HCT116 (cell line): ENCODE data around the gene GATC. TPM values are rescaled to one million over a fixed set of nuclear protein-coding genes. Genes with fewer than 3 reads are reported as not detected.

Experiments
- ATAC-seq: fragments of 200-7000 bp; cut with Tn5 transposase; 2 replicates; pipeline ENCODE4 v1.9.1; 2020; ENCODE audit warnings: mild to moderate bottlenecking, moderate library complexity
- Bru-seq: library from RNA; stranded (reverse); fragments of 400-500 nt; gene quantifications from one replicate; lab custom pipeline; 2021; lab: Mats Ljungman, UMichigan
- BruChase-seq, 2 experiments: library from RNA; stranded (reverse); fragments of 400-500 nt; gene quantifications; one replicate each; lab custom pipeline; 2021; lab: Mats Ljungman, UMichigan
- BruUV-seq: library from RNA; stranded (reverse); fragments of 400-500 nt; replicated peaks from 2 replicates; lab custom pipeline; 2021; lab: Mats Ljungman, UMichigan
- CTCF ChIA-PET: fragments of 300-600 bp; sonication (Branson Sonifier 250); formaldehyde crosslinking; loops from one replicate; lab custom pipeline; 2021; ENCODE audit warnings: antibody characterized with exemption; lab: Charles Lee
- POLR2A ChIA-PET: fragments of 300-600, 350-600 bp; sonication (Branson Sonifier 250); formaldehyde crosslinking; loops from one replicate; lab custom pipeline; 2021; ENCODE audit warnings: antibody characterized with exemption; lab: Charles Lee
- RAD21 ChIA-PET, 2 experiments: fragments of 300-600 bp; sonication (Branson Sonifier 250); formaldehyde crosslinking; loops; one replicate each; lab custom pipeline; 2023; ENCODE audit warnings: low total read pairs in 2 of 2; ENCODE audit not compliant: uncharacterized antibody in 2 of 2, unreplicated experiment in 2 of 2, low non-redundant PET in 1 of 2; lab: Charles Lee
- DNase-seq: peaks from one replicate; pipeline ENCODE4 v3.0.0-alpha.2; 2010; ENCODE audit warnings: low read depth, low spot score
- H2AFZ ChIP-seq: fragments of 200-600 bp; shearing (Covaris generic), sonication (generic); 2 replicates; pipeline ENCODE4 v1.6.1; 2017; ENCODE audit warnings: low read depth, mixed run types, mixed read lengths, antibody characterized with exemption, low read length; ENCODE audit not compliant: poor library complexity, severe bottlenecking
- H3K27ac ChIP-seq: 2 replicates; pipeline ENCODE4 v1.5.1; 2012; ENCODE audit warnings: low read depth, low read length
- H3K27me3 ChIP-seq: fragments of 200-600 bp; sonication (generic); 2 replicates; pipeline ENCODE4 v1.6.1; 2016; ENCODE audit warnings: mixed run types, low read length, mixed read lengths; ENCODE audit not compliant: insufficient read depth
- H3K36me3 ChIP-seq, 2 experiments: fragments of 200-500 bp in 1 of 2; fragments of 200-600 bp in 1 of 2; sonication (Bioruptor generic) in 1 of 2; sonication (generic) in 1 of 2; 2 replicates each; pipeline versions ENCODE4 v1.5.1 to v1.6.1; 2014 to 2016; ENCODE audit warnings: low read length in 2 of 2, inconsistent platforms in 1 of 2, mixed read lengths in 1 of 2, mixed run types in 1 of 2; ENCODE audit not compliant: insufficient read depth in 2 of 2, control insufficient read depth in 1 of 2
- H3K4me1 ChIP-seq, 2 experiments: fragments of 200-600 bp in 1 of 2; sonication (generic) in 1 of 2; 2 replicates each; pipeline versions ENCODE4 v1.5.1 to v1.6.1; 2012 to 2017; ENCODE audit warnings: low read length in 2 of 2, inconsistent platforms in 1 of 2, mild to moderate bottlenecking in 1 of 2, mixed read lengths in 1 of 2, mixed run types in 1 of 2, moderate library complexity in 1 of 2; ENCODE audit not compliant: insufficient read depth in 2 of 2, control insufficient read depth in 1 of 2
- H3K4me2 ChIP-seq: fragments of 200-600 bp; sonication (generic); 2 replicates; pipeline ENCODE4 v1.6.1; 2017; ENCODE audit warnings: mixed run types, low read length, mixed read lengths
- H3K4me3 ChIP-seq, 2 experiments: fragments of 200-600 bp in 1 of 2; sonication (generic) in 1 of 2; replicated peaks in 1 of 2; 2 replicates each; pipeline ENCODE4 v1.5.1; 2011 to 2016; ENCODE audit warnings: low read length in 2 of 2, control low read depth in 1 of 2, low read depth in 1 of 2, mild to moderate bottlenecking in 1 of 2, mixed read lengths in 1 of 2, mixed run types in 1 of 2
- H3K79me2 ChIP-seq: fragments of 200-600 bp; sonication (generic); 2 replicates; pipeline ENCODE4 v1.6.1; 2017; ENCODE audit warnings: mild to moderate bottlenecking, mixed run types, low read length, moderate library complexity, mixed read lengths; ENCODE audit not compliant: insufficient read depth
- H3K9ac ChIP-seq: fragments of 200-600 bp; sonication (generic); 2 replicates; pipeline ENCODE4 v1.6.1; 2016; ENCODE audit warnings: low read length, mixed read lengths
- H3K9me2 ChIP-seq: fragments of 200-600 bp; sonication (generic), shearing (Covaris generic); 2 replicates; pipeline ENCODE4 v1.6.1; 2017; ENCODE audit warnings: mixed run types, mild to moderate bottlenecking, moderate library complexity; ENCODE audit not compliant: insufficient read depth
- H3K9me3 ChIP-seq, 2 experiments: fragments of 200-500 bp in 1 of 2; fragments of 200-600 bp in 1 of 2; sonication (Bioruptor generic) in 1 of 2; sonication (generic) in 1 of 2; 2 replicates each; pipeline ENCODE4 v1.6.1; 2014 to 2017; ENCODE audit warnings: low read length in 2 of 2, mixed read lengths in 2 of 2, inconsistent platforms in 1 of 2, low read depth in 1 of 2, mild to moderate bottlenecking in 1 of 2, mixed run types in 1 of 2, moderate library complexity in 1 of 2; ENCODE audit not compliant: control insufficient read depth in 1 of 2, insufficient read depth in 1 of 2
- H4K20me1 ChIP-seq: fragments of 200-600 bp; sonication (generic), shearing (Covaris generic); 2 replicates; pipeline ENCODE4 v1.6.1; 2017; ENCODE audit warnings: mixed run types, mild to moderate bottlenecking, moderate library complexity; ENCODE audit not compliant: insufficient read depth
- CEBPB ChIP-seq: IDR thresholded peaks from 2 replicates; pipeline ENCODE4 v1.6.1; 2012; ENCODE audit warnings: low read depth
- EGR1 ChIP-seq: IDR thresholded peaks from 2 replicates; pipeline ENCODE4 v1.6.1; 2012; ENCODE audit warnings: low read depth
- EZH2 ChIP-seq: fragments of 200-600 bp; sonication (generic); IDR thresholded peaks from 2 replicates; pipeline ENCODE4 v1.6.1; 2017; ENCODE audit warnings: antibody characterized with exemption, mixed run types
- EZH2phosphoT487 ChIP-seq: fragments of 200-600 bp; IDR thresholded peaks from 2 replicates; pipeline ENCODE4 v1.6.1; 2018; ENCODE audit warnings: antibody characterized with exemption, borderline replicate concordance
- POLR2A ChIP-seq: IDR thresholded peaks from 2 replicates; pipeline ENCODE4 v1.7.0; 2011; ENCODE audit warnings: borderline replicate concordance; ENCODE audit not compliant: insufficient read depth, insufficient read length; ENCODE audit errors: extremely low read depth
- POLR2AphosphoS5 ChIP-seq: IDR thresholded peaks from 2 replicates; pipeline ENCODE4 v1.6.1; 2011; ENCODE audit warnings: mild to moderate bottlenecking, low read depth, low read length, moderate library complexity
- RAD21 ChIP-seq: IDR thresholded peaks from 2 replicates; pipeline ENCODE4 v1.6.1; 2012; ENCODE audit warnings: low read depth, mild to moderate bottlenecking
- REST ChIP-seq: IDR thresholded peaks from 2 replicates; pipeline ENCODE4 v1.6.1; 2012; ENCODE audit warnings: low read depth
- SP1 ChIP-seq: IDR thresholded peaks from 2 replicates; pipeline ENCODE4 v1.6.1; 2012; ENCODE audit warnings: low read depth
- SRF ChIP-seq: IDR thresholded peaks from 2 replicates; pipeline ENCODE4 v1.6.1; 2012; ENCODE audit warnings: low read depth
- TCF7L2 ChIP-seq: IDR thresholded peaks from 2 replicates; pipeline ENCODE4 v1.7.0; 2011; ENCODE audit warnings: borderline replicate concordance, inconsistent platforms; ENCODE audit not compliant: insufficient read depth, insufficient read length; ENCODE audit errors: extremely low read depth
- YY1 ChIP-seq: IDR thresholded peaks from 2 replicates; pipeline ENCODE4 v1.6.1; 2011; ENCODE audit warnings: low read length, low read depth, moderate library complexity, mild to moderate bottlenecking; ENCODE audit not compliant: insufficient replicate concordance; ENCODE audit errors: extremely low read depth
- intact Hi-C: fragments of 100-400 bp; cut with micrococcal nuclease; formaldehyde crosslinking; loops from 2 replicates; pipeline ENCODE4 v1.10.0; 2022
- long read RNA-seq: library from polyadenylated mRNA; unstranded; transcript quantifications from one replicate; pipeline ENCODE4 v2.0.0, GENCODE V29; 2021; ENCODE audit not compliant: unreplicated experiment
- polyA plus RNA-seq: library from polyadenylated mRNA; unstranded; fragments of >200 nt; gene quantifications from 2 replicates; pipeline ENCODE4 v1.2.1, GENCODE V29; 2012; ENCODE audit warnings: missing spikeins
- total RNA-seq: library from RNA; stranded (reverse); gene quantifications from one replicate; pipeline ENCODE4 v1.2.1, GENCODE V29; 2021; ENCODE audit not compliant: unreplicated experiment
- TF ChIP-seq, protein P1 (sequence below), 3 experiments: fragments of 200-600 bp in 1 of 3; sonication (generic) in 1 of 3; IDR thresholded peaks in 2 of 3; conservative IDR thresholded peaks in 1 of 3; 2 replicates each; pipeline ENCODE4 v1.5.1; 2012 to 2017; ENCODE audit warnings: low read depth in 2 of 3, low read length in 2 of 3, antibody characterized with exemption in 1 of 3, borderline replicate concordance in 1 of 3, control low read depth in 1 of 3, mild to moderate bottlenecking in 1 of 3, mixed read lengths in 1 of 3, mixed run types in 1 of 3, moderate library complexity in 1 of 3; ENCODE audit not compliant: insufficient read depth in 1 of 3
- TF ChIP-seq, protein P2 (sequence below): IDR thresholded peaks from 2 replicates; pipeline ENCODE4 v1.6.1; 2011; ENCODE audit warnings: mild to moderate bottlenecking, low read length, moderate library complexity; ENCODE audit not compliant: insufficient replicate concordance; ENCODE audit errors: extremely low read depth
- TF ChIP-seq, protein P3 (sequence below): IDR thresholded peaks from 2 replicates; pipeline ENCODE4 v1.6.1; 2012

GATC gene
- total RNA-seq (48.7 TPM), Bru-seq, nascent RNA (percentile 87 among the genes with signal in this experiment), BruChase-seq, experiment 1, labeled RNA remaining after a 6-hour chase (percentile 98 among the genes with signal in this experiment), BruChase-seq, experiment 2, labeled RNA remaining after a 2-hour chase (percentile 96 among the genes with signal in this experiment)
- polyA plus RNA-seq: 10.8 and 11.3 TPM in 2 replicates
- long read RNA-seq, full-length matches to known transcripts: 7 of 22 reads
- long read RNA-seq, partial matches to known transcripts: 1 of 22 reads
- long read RNA-seq, other reads (novel, unspliced or antisense): 14 of 22 reads

DNA sequence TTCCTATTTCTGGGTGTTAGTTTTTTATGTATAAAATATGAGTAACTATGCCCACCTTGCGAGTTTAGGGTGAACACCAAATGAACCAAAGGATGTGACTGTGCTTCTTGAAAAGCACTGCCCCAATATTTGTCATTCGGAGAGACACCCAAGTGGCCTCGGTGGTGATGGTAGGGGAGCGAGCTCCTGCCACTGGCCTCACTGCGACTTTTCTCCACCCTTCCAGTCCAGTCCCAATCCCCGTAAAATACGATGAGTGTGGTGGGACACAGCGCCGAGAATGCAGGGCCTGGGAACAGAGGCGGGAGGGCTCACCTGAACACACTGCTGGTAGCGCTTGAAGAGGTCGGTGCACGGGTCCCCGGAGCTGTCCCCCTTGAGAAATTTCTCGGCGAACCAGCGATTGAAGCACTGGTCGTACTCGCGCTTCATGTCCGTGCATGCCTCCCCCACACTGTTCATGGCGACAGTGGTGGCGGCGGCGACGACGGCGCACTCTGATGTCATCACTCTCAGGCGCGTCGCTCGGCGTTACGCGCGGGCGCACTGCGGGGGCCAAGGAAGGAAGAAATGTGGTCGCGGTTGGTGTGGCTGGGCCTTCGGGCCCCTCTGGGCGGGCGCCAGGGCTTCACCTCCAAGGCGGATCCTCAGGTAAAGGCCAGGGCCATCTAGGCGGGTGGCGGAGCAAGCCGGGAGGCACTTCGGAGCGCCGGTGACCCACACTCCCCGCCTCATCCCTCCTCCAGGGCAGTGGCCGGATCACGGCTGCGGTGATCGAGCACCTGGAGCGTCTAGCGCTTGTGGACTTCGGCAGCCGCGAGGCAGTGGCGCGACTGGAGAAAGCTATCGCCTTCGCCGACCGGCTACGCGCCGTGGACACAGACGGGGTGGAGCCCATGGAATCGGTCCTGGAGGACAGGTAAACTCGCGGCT is at the start of gene GATC, which contains the start of gene TRIAP1:
Gene GATC, plus strand, starts transcription at position 534 of the 933 bp plus-strand sequence. Its CDS starts 37 bp downstream, at position 571.
Gene TRIAP1, minus strand, starts transcription at position 474 of the 933 bp plus-strand sequence. Its CDS starts 12 bp downstream, at position 462.
- POLR2A ChIA-PET: interaction anchor here (1.3 kb wide), 1 partner anchor 9 kb away, joined by 3 read pairs; the partner anchor contains the start of gene COX6A1
- CTCF ChIA-PET: no interaction called here
- peak; percentile 57; the same call in 1 of the 2 replicates for TF ChIP-seq SP1
- peak; percentile 94 for TF ChIP-seq YY1
- peak; percentile 90 for TF ChIP-seq EGR1
- peak; percentile 98 for TF ChIP-seq POLR2AphosphoS5
- peak; percentile 81 for TF ChIP-seq POLR2A
- no peak for TF ChIP-seq CEBPB
- TF ChIP-seq, protein P1, sequence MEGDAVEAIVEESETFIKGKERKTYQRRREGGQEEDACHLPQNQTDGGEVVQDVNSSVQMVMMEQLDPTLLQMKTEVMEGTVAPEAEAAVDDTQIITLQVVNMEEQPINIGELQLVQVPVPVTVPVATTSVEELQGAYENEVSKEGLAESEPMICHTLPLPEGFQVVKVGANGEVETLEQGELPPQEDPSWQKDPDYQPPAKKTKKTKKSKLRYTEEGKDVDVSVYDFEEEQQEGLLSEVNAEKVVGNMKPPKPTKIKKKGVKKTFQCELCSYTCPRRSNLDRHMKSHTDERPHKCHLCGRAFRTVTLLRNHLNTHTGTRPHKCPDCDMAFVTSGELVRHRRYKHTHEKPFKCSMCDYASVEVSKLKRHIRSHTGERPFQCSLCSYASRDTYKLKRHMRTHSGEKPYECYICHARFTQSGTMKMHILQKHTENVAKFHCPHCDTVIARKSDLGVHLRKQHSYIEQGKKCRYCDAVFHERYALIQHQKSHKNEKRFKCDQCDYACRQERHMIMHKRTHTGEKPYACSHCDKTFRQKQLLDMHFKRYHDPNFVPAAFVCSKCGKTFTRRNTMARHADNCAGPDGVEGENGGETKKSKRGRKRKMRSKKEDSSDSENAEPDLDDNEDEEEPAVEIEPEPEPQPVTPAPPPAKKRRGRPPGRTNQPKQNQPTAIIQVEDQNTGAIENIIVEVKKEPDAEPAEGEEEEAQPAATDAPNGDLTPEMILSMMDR (IDR thresholded peaks at IDR 0.05 in 2 of 3, conservative IDR thresholded peaks at IDR 0.05 in 1 of 3; ENCODE audit: borderline replicate concordance in 1 of 3, insufficient read depth in 1 of 3, low read depth in 2 of 3, low read length in 2 of 3): no peak
- TF ChIP-seq, protein P2, sequence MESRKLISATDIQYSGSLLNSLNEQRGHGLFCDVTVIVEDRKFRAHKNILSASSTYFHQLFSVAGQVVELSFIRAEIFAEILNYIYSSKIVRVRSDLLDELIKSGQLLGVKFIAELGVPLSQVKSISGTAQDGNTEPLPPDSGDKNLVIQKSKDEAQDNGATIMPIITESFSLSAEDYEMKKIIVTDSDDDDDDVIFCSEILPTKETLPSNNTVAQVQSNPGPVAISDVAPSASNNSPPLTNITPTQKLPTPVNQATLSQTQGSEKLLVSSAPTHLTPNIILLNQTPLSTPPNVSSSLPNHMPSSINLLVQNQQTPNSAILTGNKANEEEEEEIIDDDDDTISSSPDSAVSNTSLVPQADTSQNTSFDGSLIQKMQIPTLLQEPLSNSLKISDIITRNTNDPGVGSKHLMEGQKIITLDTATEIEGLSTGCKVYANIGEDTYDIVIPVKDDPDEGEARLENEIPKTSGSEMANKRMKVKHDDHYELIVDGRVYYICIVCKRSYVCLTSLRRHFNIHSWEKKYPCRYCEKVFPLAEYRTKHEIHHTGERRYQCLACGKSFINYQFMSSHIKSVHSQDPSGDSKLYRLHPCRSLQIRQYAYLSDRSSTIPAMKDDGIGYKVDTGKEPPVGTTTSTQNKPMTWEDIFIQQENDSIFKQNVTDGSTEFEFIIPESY: peak; percentile 78
- TF ChIP-seq TCF7L2: peak; percentile 42
- TF ChIP-seq EZH2: no peak
- peak; percentile 99 for TF ChIP-seq SRF
- no peak for TF ChIP-seq EZH2phosphoT487
- TF ChIP-seq, protein P3, sequence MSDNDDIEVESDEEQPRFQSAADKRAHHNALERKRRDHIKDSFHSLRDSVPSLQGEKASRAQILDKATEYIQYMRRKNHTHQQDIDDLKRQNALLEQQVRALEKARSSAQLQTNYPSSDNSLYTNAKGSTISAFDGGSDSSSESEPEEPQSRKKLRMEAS: peak; percentile 98
- TF ChIP-seq REST: no peak
- TF ChIP-seq RAD21: no peak

More for the DNA sequence above, at the start of gene GATC, which contains the start of gene TRIAP1:
- Histone ChIP-seq H3K9ac (peak within 1 kb of the TSS; percentile 97), H3K27me3 (no peaks in the 10 kb centered on the region), H3K27ac (peak within 1 kb of the TSS; percentile 90), H3K79me2 (peaks cover 86% of the 10 kb centered on the region), H4K20me1 (peaks cover 8% of the 10 kb centered on the region; the same call in 1 of the 2 replicates), H3K9me3 (no peaks in the 10 kb centered on the region), H3K4me2 (peak within 1 kb of the TSS; percentile 75), H3K4me3 (peak within 1 kb of the TSS; percentile 95 to 99), H3K36me3 (peaks cover 19 to 30% of the 10 kb centered on the region in 2 experiments; a peak in 3 of 4 replicates), H3K9me2 (no peaks in the 10 kb centered on the region), H3K4me1 (peaks cover 14 to 16% of the 10 kb centered on the region in 2 experiments), H2AFZ (no peak within 1 kb of the TSS)
- DNase-seq: peak; percentile 71
- ATAC-seq: peak; percentile 86
- RAD21 ChIA-PET: no interaction called here
- intact Hi-C loops: no loop called here
- TSS peak; percentile 77 for BruUV-seq
